ENCODE data around the gene ANKRD17. TPM values are rescaled to one million over a fixed set of nuclear protein-coding genes. Genes with fewer than 3 reads are reported as not detected.

Gene ANKRD17
- total and polyA plus RNA-seq, 9 of the 15 experiments (the other 6 are each of a cell fraction or from before 2014, with no cell fraction given): 25.5 to 86.9 (median 52.2) TPM

DNA sequence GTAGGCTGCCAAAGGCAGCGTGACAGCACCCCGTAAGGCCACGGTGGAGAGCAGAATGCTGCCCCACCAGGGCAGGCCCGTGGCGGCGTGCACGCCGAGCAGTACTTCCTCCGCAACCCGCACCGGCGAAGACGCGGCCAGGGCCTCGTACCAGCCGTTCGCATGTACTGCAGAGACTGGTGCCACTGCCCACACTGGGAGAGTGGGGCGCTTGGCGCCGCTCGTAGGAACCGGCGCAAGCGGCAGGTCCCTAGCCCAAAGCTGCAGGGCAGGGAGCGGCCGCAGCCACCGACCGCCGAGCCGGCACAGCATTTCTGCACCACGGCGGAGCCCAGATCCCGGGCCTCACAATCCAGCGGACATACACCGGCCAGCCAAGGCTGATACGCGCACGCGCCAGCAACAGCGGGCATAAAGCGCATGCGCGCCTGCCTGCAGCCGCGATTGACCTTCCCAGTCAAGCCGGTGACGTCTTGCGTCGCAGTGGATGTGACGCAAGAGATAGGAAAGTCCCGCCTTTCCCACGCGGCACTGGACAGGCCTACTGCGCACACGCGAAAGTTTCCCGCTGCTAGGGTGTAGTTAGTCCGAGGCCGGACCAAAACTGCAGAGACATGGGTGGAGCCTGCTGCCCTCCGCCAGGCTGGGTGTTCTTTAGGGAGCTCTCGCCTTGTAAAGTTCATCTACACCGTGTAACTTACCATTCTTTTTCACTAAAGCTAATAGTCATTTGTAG lies 189.1 kb downstream of the ANKRD17 start, which contains the start of gene COX18 (continued):
- TF ChIP-seq, protein P1, sequence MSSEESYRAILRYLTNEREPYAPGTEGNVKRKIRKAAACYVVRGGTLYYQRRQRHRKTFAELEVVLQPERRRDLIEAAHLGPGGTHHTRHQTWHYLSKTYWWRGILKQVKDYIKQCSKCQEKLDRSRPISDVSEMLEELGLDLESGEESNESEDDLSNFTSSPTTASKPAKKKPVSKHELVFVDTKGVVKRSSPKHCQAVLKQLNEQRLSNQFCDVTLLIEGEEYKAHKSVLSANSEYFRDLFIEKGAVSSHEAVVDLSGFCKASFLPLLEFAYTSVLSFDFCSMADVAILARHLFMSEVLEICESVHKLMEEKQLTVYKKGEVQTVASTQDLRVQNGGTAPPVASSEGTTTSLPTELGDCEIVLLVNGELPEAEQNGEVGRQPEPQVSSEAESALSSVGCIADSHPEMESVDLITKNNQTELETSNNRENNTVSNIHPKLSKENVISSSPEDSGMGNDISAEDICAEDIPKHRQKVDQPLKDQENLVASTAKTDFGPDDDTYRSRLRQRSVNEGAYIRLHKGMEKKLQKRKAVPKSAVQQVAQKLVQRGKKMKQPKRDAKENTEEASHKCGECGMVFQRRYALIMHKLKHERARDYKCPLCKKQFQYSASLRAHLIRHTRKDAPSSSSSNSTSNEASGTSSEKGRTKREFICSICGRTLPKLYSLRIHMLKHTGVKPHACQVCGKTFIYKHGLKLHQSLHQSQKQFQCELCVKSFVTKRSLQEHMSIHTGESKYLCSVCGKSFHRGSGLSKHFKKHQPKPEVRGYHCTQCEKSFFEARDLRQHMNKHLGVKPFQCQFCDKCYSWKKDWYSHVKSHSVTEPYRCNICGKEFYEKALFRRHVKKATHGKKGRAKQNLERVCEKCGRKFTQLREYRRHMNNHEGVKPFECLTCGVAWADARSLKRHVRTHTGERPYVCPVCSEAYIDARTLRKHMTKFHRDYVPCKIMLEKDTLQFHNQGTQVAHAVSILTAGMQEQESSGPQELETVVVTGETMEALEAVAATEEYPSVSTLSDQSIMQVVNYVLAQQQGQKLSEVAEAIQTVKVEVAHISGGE (CRISPR knock-in tag; IDR thresholded peaks at IDR 0.05): peak in 2 of 3 experiments; percentile 26 to 86; a peak in 3 of 6 replicates
- TF ChIP-seq, protein P2, sequence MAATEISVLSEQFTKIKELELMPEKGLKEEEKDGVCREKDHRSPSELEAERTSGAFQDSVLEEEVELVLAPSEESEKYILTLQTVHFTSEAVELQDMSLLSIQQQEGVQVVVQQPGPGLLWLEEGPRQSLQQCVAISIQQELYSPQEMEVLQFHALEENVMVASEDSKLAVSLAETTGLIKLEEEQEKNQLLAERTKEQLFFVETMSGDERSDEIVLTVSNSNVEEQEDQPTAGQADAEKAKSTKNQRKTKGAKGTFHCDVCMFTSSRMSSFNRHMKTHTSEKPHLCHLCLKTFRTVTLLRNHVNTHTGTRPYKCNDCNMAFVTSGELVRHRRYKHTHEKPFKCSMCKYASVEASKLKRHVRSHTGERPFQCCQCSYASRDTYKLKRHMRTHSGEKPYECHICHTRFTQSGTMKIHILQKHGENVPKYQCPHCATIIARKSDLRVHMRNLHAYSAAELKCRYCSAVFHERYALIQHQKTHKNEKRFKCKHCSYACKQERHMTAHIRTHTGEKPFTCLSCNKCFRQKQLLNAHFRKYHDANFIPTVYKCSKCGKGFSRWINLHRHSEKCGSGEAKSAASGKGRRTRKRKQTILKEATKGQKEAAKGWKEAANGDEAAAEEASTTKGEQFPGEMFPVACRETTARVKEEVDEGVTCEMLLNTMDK (IDR thresholded peaks at IDR 0.05; ENCODE audit: borderline replicate concordance, insufficient read depth, low read depth, low read length, poor library complexity, severe bottlenecking): no peak
- TF ChIP-seq BDP1 (IDR thresholded peaks at IDR 0.05; ENCODE audit: insufficient read depth, insufficient read length): no peak
- TF ChIP-seq, protein P3, sequence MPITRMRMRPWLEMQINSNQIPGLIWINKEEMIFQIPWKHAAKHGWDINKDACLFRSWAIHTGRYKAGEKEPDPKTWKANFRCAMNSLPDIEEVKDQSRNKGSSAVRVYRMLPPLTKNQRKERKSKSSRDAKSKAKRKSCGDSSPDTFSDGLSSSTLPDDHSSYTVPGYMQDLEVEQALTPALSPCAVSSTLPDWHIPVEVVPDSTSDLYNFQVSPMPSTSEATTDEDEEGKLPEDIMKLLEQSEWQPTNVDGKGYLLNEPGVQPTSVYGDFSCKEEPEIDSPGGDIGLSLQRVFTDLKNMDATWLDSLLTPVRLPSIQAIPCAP (CRISPR knock-in tag; IDR thresholded peaks at IDR 0.05; ENCODE audit: borderline replicate concordance): no peak
- TF ChIP-seq EHMT2 (IDR thresholded peaks at IDR 0.05): no peak
- TF ChIP-seq HMG20B (CRISPR knock-in tag; IDR thresholded peaks at IDR 0.05): no peak
- TF ChIP-seq, protein P4, sequence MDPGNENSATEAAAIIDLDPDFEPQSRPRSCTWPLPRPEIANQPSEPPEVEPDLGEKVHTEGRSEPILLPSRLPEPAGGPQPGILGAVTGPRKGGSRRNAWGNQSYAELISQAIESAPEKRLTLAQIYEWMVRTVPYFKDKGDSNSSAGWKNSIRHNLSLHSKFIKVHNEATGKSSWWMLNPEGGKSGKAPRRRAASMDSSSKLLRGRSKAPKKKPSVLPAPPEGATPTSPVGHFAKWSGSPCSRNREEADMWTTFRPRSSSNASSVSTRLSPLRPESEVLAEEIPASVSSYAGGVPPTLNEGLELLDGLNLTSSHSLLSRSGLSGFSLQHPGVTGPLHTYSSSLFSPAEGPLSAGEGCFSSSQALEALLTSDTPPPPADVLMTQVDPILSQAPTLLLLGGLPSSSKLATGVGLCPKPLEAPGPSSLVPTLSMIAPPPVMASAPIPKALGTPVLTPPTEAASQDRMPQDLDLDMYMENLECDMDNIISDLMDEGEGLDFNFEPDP (CRISPR knock-in tag; IDR thresholded peaks at IDR 0.05): no peak
- no peak for TF ChIP-seq DDX20 (tag; IDR thresholded peaks at IDR 0.05; ENCODE audit: low read depth)
- TF ChIP-seq, protein P5, sequence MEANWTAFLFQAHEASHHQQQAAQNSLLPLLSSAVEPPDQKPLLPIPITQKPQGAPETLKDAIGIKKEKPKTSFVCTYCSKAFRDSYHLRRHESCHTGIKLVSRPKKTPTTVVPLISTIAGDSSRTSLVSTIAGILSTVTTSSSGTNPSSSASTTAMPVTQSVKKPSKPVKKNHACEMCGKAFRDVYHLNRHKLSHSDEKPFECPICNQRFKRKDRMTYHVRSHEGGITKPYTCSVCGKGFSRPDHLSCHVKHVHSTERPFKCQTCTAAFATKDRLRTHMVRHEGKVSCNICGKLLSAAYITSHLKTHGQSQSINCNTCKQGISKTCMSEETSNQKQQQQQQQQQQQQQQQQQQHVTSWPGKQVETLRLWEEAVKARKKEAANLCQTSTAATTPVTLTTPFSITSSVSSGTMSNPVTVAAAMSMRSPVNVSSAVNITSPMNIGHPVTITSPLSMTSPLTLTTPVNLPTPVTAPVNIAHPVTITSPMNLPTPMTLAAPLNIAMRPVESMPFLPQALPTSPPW (CRISPR knock-in tag; IDR thresholded peaks at IDR 0.05): no peak
- TF ChIP-seq KLF6 (CRISPR knock-in tag; IDR thresholded peaks at IDR 0.05; ENCODE audit: borderline replicate concordance): no peak
- no peak for TF ChIP-seq SMARCA5 (IDR thresholded peaks at IDR 0.05)
- TF ChIP-seq ARHGAP35 (IDR thresholded peaks at IDR 0.05; ENCODE audit: partially characterized antibody): no peak
- TF ChIP-seq ZNF561 (CRISPR knock-in tag; conservative IDR thresholded peaks at IDR 0.05): no peak
- no peak for TF ChIP-seq ZNF551 (CRISPR knock-in tag; IDR thresholded peaks at IDR 0.05)
- peak; percentile 94 for TF ChIP-seq POLR2H (tag; IDR thresholded peaks at IDR 0.05; ENCODE audit: low read depth)
- no peak for TF ChIP-seq JUNB (CRISPR knock-in tag; conservative IDR thresholded peaks at IDR 0.05)
- TF ChIP-seq HDAC3 (IDR thresholded peaks at IDR 0.05; ENCODE audit: borderline replicate concordance, partially characterized antibody): no peak
